HepG2 (cell line): ENCODE data around the gene NFATC3. TPM values are rescaled to one million over a fixed set of nuclear protein-coding genes. Genes with fewer than 3 reads are reported as not detected.

Experiments
- GFI1 ChIP-seq: sonication (generic); formaldehyde crosslinking; IDR thresholded peaks from 2 replicates; pipeline ENCODE4 v1.5.0; 2020; ENCODE audit warnings: missing genetic modification reagents, mild to moderate bottlenecking, borderline replicate concordance
- GPN1 ChIP-seq: sonication (generic); formaldehyde crosslinking; IDR thresholded peaks from 2 replicates; pipeline ENCODE4 v1.5.1; 2020; ENCODE audit warnings: missing genetic modification reagents, borderline replicate concordance
- HNF1A ChIP-seq, 2 experiments: sonication (generic) in 1 of 2; formaldehyde crosslinking in 1 of 2; IDR thresholded peaks; 2 replicates each; pipeline versions ENCODE4 v1.4.0 to v1.6.1; 2016 to 2020; ENCODE audit warnings: borderline replicate concordance in 1 of 2, low read depth in 1 of 2, mild to moderate bottlenecking in 1 of 2, missing genetic modification reagents in 1 of 2
- KDM6A ChIP-seq: IDR thresholded peaks from 2 replicates; pipeline ENCODE4 v1.6.1; 2016; ENCODE audit warnings: low read depth
- KMT2B ChIP-seq: IDR thresholded peaks from 2 replicates; pipeline ENCODE4 v1.6.1; 2016; ENCODE audit warnings: missing genetic modification reagents, missing compliant biosample characterization
- MYC ChIP-seq: sonication (generic); formaldehyde crosslinking; IDR thresholded peaks from 2 replicates; pipeline ENCODE4 v1.9.0; 2021; ENCODE audit warnings: missing genetic modification reagents, borderline replicate concordance
- NFYC ChIP-seq: IDR thresholded peaks from 2 replicates; pipeline ENCODE4 v1.6.1; 2016; ENCODE audit warnings: missing genetic modification reagents, missing compliant biosample characterization
- PATZ1 ChIP-seq: sonication (generic); formaldehyde crosslinking; IDR thresholded peaks from 2 replicates; pipeline ENCODE4 v1.4.0; 2020; ENCODE audit warnings: missing genetic modification reagents
- POGK ChIP-seq: sonication (generic); formaldehyde crosslinking; conservative IDR thresholded peaks from 2 replicates; pipeline ENCODE4 v1.8.0; 2022; ENCODE audit warnings: mild to moderate bottlenecking, moderate library complexity, missing genetic modification reagents
- PRMT3 ChIP-seq: sonication (generic); formaldehyde crosslinking; IDR thresholded peaks from 2 replicates; pipeline ENCODE4 v1.8.1; 2022; ENCODE audit warnings: low read depth, mild to moderate bottlenecking, moderate library complexity, missing genetic modification reagents, borderline replicate concordance
- SCMH1 ChIP-seq: sonication (generic); formaldehyde crosslinking; IDR thresholded peaks from 2 replicates; pipeline ENCODE4 v1.9.0; 2021; ENCODE audit warnings: missing genetic modification reagents, mild to moderate bottlenecking, borderline replicate concordance
- SP2 ChIP-seq: sonication (generic); formaldehyde crosslinking; IDR thresholded peaks from 2 replicates; pipeline ENCODE4 v1.5.1; 2020; ENCODE audit warnings: mild to moderate bottlenecking, missing genetic modification reagents
- ZC3H13 ChIP-seq: sonication (generic); formaldehyde crosslinking; IDR thresholded peaks from 2 replicates; pipeline ENCODE4 v1.8.1; 2023; ENCODE audit warnings: mild to moderate bottlenecking, missing genetic modification reagents, moderate library complexity
- ZMYM4 ChIP-seq: sonication (generic); formaldehyde crosslinking; IDR thresholded peaks from 2 replicates; pipeline ENCODE4 v1.8.1; 2023; ENCODE audit warnings: mild to moderate bottlenecking, missing genetic modification reagents
- ZNF296 ChIP-seq: sonication (generic); formaldehyde crosslinking; conservative IDR thresholded peaks from 2 replicates; pipeline ENCODE4 v1.5.0; 2020; ENCODE audit warnings: mild to moderate bottlenecking, missing genetic modification reagents
- ZNF44 ChIP-seq: sonication (generic); formaldehyde crosslinking; IDR thresholded peaks from 2 replicates; pipeline ENCODE4 v1.5.1; 2020; ENCODE audit warnings: mild to moderate bottlenecking, missing genetic modification reagents
- ZNF589 ChIP-seq: sonication (generic); formaldehyde crosslinking; conservative IDR thresholded peaks from 2 replicates; pipeline ENCODE4 v1.8.0; 2022; ENCODE audit warnings: mild to moderate bottlenecking, moderate library complexity, missing genetic modification reagents
- ZNF605 ChIP-seq: sonication (generic); formaldehyde crosslinking; IDR thresholded peaks from 2 replicates; pipeline ENCODE4 v1.8.0; 2022; ENCODE audit warnings: mild to moderate bottlenecking, missing genetic modification reagents
- ZNF713 ChIP-seq: sonication (generic); formaldehyde crosslinking; IDR thresholded peaks from 2 replicates; pipeline ENCODE4 v1.4.0; 2020; ENCODE audit warnings: mild to moderate bottlenecking, missing genetic modification reagents
- ZNF781 ChIP-seq: sonication (generic); formaldehyde crosslinking; IDR thresholded peaks from 2 replicates; pipeline ENCODE4 v1.5.1; 2020; ENCODE audit warnings: borderline replicate concordance, mild to moderate bottlenecking, missing genetic modification reagents; ENCODE audit errors: not compliant biosample characterization
- polyA plus RNA-seq, 8 experiments: library from polyadenylated mRNA; depleted of rRNA in 3 of 8; stranded (reverse) in 7 of 8; unstranded in 1 of 8; fragments of >200 nt; fragmentation: Illumina TruSeq in 4 of 8; extraction: Trizol in 4 of 8; gene quantifications; 2 replicates each; pipeline versions ENCODE4 v1.2.1 to v1.2.3, GENCODE V29; 2011 to 2016; ENCODE audit warnings: low read depth in 4 of 8, missing spikeins in 1 of 8, mixed read lengths in 1 of 8; ENCODE audit not compliant: insufficient read depth in 1 of 8
- total RNA-seq, 5 experiments: library from RNA; depleted of rRNA; stranded (reverse); fragments of >200 nt; fragmentation: Illumina TruSeq; extraction: Trizol; gene quantifications; 2 replicates each; pipeline ENCODE4 v1.2.3, GENCODE V29; 2016; ENCODE audit warnings: low read depth in 1 of 5

Gene NFATC3
- total and polyA plus RNA-seq, 2 of the 13 experiments (the other 11 are each of a cell fraction or from before 2014, with no cell fraction given): 52.6 to 62.7 TPM

GRCh38 chr16:68234188-68235107 is 149.3 kb downstream of the NFATC3 start (continued):
- TF ChIP-seq ZNF589 (CRISPR knock-in tag) (0 out of 2 replicates have a peak, but pooled peaks have one; percentile 58), ZNF605 (CRISPR knock-in tag) (peak; percentile 86), SP2 (peak; percentile 31; the same call in 1 of the 2 replicates), GFI1 (CRISPR knock-in tag) (0 out of 2 replicates have a peak, but pooled peaks have one; percentile 67), GPN1 (no peak), HNF1A (IDR thresholded peaks at IDR 0.05; ENCODE audit: low read depth) (peak; percentile 33; the same call in 1 of the 2 replicates), HNF1A (CRISPR knock-in tag; IDR thresholded peaks at IDR 0.05; ENCODE audit: borderline replicate concordance) (no peak), POGK (CRISPR knock-in tag) (peak; percentile 82), ZNF296 (CRISPR knock-in tag) (0 out of 2 replicates have a peak, but pooled peaks have one; percentile 38), SCMH1 (CRISPR knock-in tag) (no peak), ZMYM4 (CRISPR knock-in tag) (no peak; the same call in 1 of the 2 replicates), ZNF713 (0 out of 2 replicates have a peak, but pooled peaks have one; percentile 11), ZC3H13 (CRISPR knock-in tag) (peak; percentile 87; the same call in 1 of the 2 replicates), PRMT3 (CRISPR knock-in tag) (peak; percentile 92; the same call in 1 of the 2 replicates), PATZ1 (peak; percentile 98), NFYC (CRISPR knock-in tag) (no peak), ZNF781 (CRISPR knock-in tag) (peak; percentile 49), KDM6A (CRISPR knock-in tag) (peak; percentile 88), MYC (CRISPR knock-in tag) (0 out of 2 replicates have a peak, but pooled peaks have one; percentile 59), ZNF44 (CRISPR knock-in tag) (peak; percentile 70), KMT2B (no peak)
